ENCODE measurements around the gene CEP192.

CEP192 gene

GRCh38 chr18:13005289-13005688 lies 14.1 kb downstream of the CEP192 start:
- H3K9me2 ChIP-seq (ENCODE audit: low read depth, low read length), result no peaks in the 10 kb centered on the region
- H4K20me1 ChIP-seq (ENCODE audit: insufficient read depth, low read length), result no peaks in the 10 kb centered on the region
- no peak overlapping the region for H3K27ac ChIP-seq (ENCODE audit: low read depth, low read length, poor library complexity, severe bottlenecking)
- H3F3A ChIP-seq (ENCODE audit: insufficient read depth, low read length), result no peaks in the 10 kb centered on the region
- H3K9me3 ChIP-seq (ENCODE audit: low read length), result no peaks in the 10 kb centered on the region
- peaks cover 7% of the 10 kb centered on the region; the same call in 1 of the 2 replicates for H3K79me2 ChIP-seq (ENCODE audit: insufficient read depth, low read length)
- H3K4me3 ChIP-seq (ENCODE audit: low read depth, low read length, poor library complexity, severe bottlenecking), result no peak overlapping the region
- H3K4me1 ChIP-seq (ENCODE audit: insufficient read depth, low read length, severe bottlenecking), result no peaks in the 10 kb centered on the region
- peaks cover 80% of the 10 kb centered on the region for H3K36me3 ChIP-seq (ENCODE audit: insufficient read depth, low read length)
- TF ChIP-seq EZH2 (IDR thresholded peaks at IDR 0.05; ENCODE audit: borderline replicate concordance, low read length) (no peak), CTCF (IDR thresholded peaks at IDR 0.05; ENCODE audit: low read length) (no peak)
- no peak overlapping the region for H3K9ac ChIP-seq (ENCODE audit: low read length)
- H3K4me2 ChIP-seq (ENCODE audit: low read length), result no peak overlapping the region
- H2AFZ ChIP-seq (ENCODE audit: low read length), result no peak overlapping the region
- H3K27me3 ChIP-seq (ENCODE audit: insufficient read depth, low read length), result no peaks in the 10 kb centered on the region

- H3K79me2 ChIP-seq (ENCODE audit: insufficient read depth, low read length), result no peaks in the 10 kb centered on the region; the same call in 1 of the 2 replicates
- H3K27ac ChIP-seq (ENCODE audit: low read depth, low read length, poor library complexity, severe bottlenecking), result no peak overlapping the region
- TF ChIP-seq EZH2 (IDR thresholded peaks at IDR 0.05; ENCODE audit: borderline replicate concordance, low read length) (no peak), CTCF (IDR thresholded peaks at IDR 0.05; ENCODE audit: low read length) (no peak)
- no peak overlapping the region for H3K9ac ChIP-seq (ENCODE audit: low read length)
- H3K36me3 ChIP-seq (ENCODE audit: insufficient read depth, low read length), result peaks cover 80% of the 10 kb centered on the region
- H3K4me2 ChIP-seq (ENCODE audit: low read length), result no peak overlapping the region
- no peaks in the 10 kb centered on the region for H3K27me3 ChIP-seq (ENCODE audit: insufficient read depth, low read length)
- no peak overlapping the region for H2AFZ ChIP-seq (ENCODE audit: low read length)
- no peak overlapping the region for H3K4me3 ChIP-seq (ENCODE audit: low read depth, low read length, poor library complexity, severe bottlenecking)
- no peaks in the 10 kb centered on the region for H4K20me1 ChIP-seq (ENCODE audit: insufficient read depth, low read length)
- no peaks in the 10 kb centered on the region for H3F3A ChIP-seq (ENCODE audit: insufficient read depth, low read length)
- no peaks in the 10 kb centered on the region for H3K9me2 ChIP-seq (ENCODE audit: low read depth, low read length)
- H3K9me3 ChIP-seq (ENCODE audit: low read length), result no peaks in the 10 kb centered on the region
- H3K4me1 ChIP-seq (ENCODE audit: insufficient read depth, low read length, severe bottlenecking), result no peaks in the 10 kb centered on the region
These were observed 15.5 kb downstream of the CEP192 start for GRCh38 chr18:13006531-13007247.

- Histone ChIP-seq H3K79me2 (ENCODE audit: insufficient read depth, low read length) (no peaks in the 10 kb centered on the region; the same call in 1 of the 2 replicates), H3K36me3 (ENCODE audit: insufficient read depth, low read length) (peaks cover 83% of the 10 kb centered on the region)
These were observed 16.0 kb downstream of the CEP192 start for GRCh38 chr18:13007248-13007560.

More at GRCh38 chr18:13007248-13007560, 16.0 kb downstream of the CEP192 start:
- Histone ChIP-seq H2AFZ (ENCODE audit: low read length) (no peak overlapping the region), H3K4me3 (ENCODE audit: low read depth, low read length, poor library complexity, severe bottlenecking) (no peak overlapping the region), H3F3A (ENCODE audit: insufficient read depth, low read length) (no peaks in the 10 kb centered on the region), H4K20me1 (ENCODE audit: insufficient read depth, low read length) (no peaks in the 10 kb centered on the region), H3K4me2 (ENCODE audit: low read length) (no peak overlapping the region), H3K4me1 (ENCODE audit: insufficient read depth, low read length, severe bottlenecking) (no peaks in the 10 kb centered on the region), H3K9me3 (ENCODE audit: low read length) (no peaks in the 10 kb centered on the region), H3K9ac (ENCODE audit: low read length) (no peak overlapping the region), H3K9me2 (ENCODE audit: low read depth, low read length) (no peaks in the 10 kb centered on the region), H3K27me3 (ENCODE audit: insufficient read depth, low read length) (no peaks in the 10 kb centered on the region), H3K27ac (ENCODE audit: low read depth, low read length, poor library complexity, severe bottlenecking) (no peak overlapping the region)
- no peak for TF ChIP-seq CTCF (IDR thresholded peaks at IDR 0.05; ENCODE audit: low read length)
- no peak for TF ChIP-seq EZH2 (IDR thresholded peaks at IDR 0.05; ENCODE audit: borderline replicate concordance, low read length)
